ENCODE data around the gene CDK6.

Gene CDK6

DNA sequence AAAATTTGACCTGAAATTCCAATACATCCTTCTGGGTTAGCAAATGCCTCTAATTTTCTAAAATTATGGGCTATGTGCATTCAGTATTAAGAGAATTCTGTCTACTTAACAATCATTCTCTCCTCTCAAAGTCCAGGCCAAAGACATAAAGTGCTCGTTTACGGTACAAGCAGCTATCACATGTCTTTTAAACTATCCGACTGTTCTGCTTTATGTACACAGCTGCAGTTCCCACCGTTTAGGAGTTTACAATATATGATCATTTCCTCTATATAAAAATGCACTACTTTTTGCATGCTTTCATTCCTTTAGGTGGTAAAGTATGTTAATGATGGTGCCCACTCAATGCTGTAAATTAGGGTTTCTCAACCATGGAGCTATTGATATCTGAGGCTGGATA, 34.0 kb downstream of the CDK6 start:
- Histone ChIP-seq H3K27ac (ENCODE audit: low read length) (no peak overlapping the region), H3K4me1 (ENCODE audit: control insufficient read depth in 1 of 2, insufficient read depth in 2 of 2, low read length in 2 of 2) (peaks cover 8 to 17% of the 10 kb centered on the region in 2 donors), H3K27me3 (ENCODE audit: low read depth, low read length) (no peaks in the 10 kb centered on the region)

GRCh38 chr7:92799446-92800211, 36.7 kb downstream of the CDK6 start:
- H3K27me3 ChIP-seq (ENCODE audit: low read depth, low read length) = no peaks in the 10 kb centered on the region
- H3K4me1 ChIP-seq (ENCODE audit: control insufficient read depth in 1 of 2, insufficient read depth in 2 of 2, low read length in 2 of 2) = peaks cover 8 to 28% of the 10 kb centered on the region in 2 donors
- H3K27ac ChIP-seq (ENCODE audit: low read length) = no peak overlapping the region
- no peak overlapping the region for H3K4me3 ChIP-seq (ENCODE audit: low read depth in 1 of 2, low read length in 2 of 2)
- H3K36me3 ChIP-seq (ENCODE audit: control insufficient read depth in 1 of 2, insufficient read depth in 2 of 2, low read length in 2 of 2) = no peaks in the 10 kb centered on the region
- no peaks in the 10 kb centered on the region for H3K9me3 ChIP-seq (ENCODE audit: control insufficient read depth in 1 of 2, low read length in 2 of 2)

More for the DNA sequence above, 34.0 kb downstream of the CDK6 start:
- Histone ChIP-seq H3K36me3 (ENCODE audit: control insufficient read depth in 1 of 2, insufficient read depth in 2 of 2, low read length in 2 of 2) (no peaks in the 10 kb centered on the region), H3K4me3 (ENCODE audit: low read depth in 1 of 2, low read length in 2 of 2) (no peak overlapping the region), H3K9me3 (ENCODE audit: control insufficient read depth in 1 of 2, low read length in 2 of 2) (no peaks in the 10 kb centered on the region)

- Histone ChIP-seq H3K27ac (ENCODE audit: low read length) (no peak overlapping the region), H3K4me3 (ENCODE audit: low read depth in 1 of 2, low read length in 2 of 2) (no peak overlapping the region), H3K4me1 (ENCODE audit: control insufficient read depth in 1 of 2, insufficient read depth in 2 of 2, low read length in 2 of 2) (peaks cover 8 to 28% of the 10 kb centered on the region in 2 donors), H3K27me3 (ENCODE audit: low read depth, low read length) (no peaks in the 10 kb centered on the region), H3K9me3 (ENCODE audit: control insufficient read depth in 1 of 2, low read length in 2 of 2) (no peaks in the 10 kb centered on the region), H3K36me3 (ENCODE audit: control insufficient read depth in 1 of 2, insufficient read depth in 2 of 2, low read length in 2 of 2) (no peaks in the 10 kb centered on the region)
Observed at GRCh38 chr7:92798517-92799249, 37.7 kb downstream of the CDK6 start.

- Histone ChIP-seq H3K9me3 (ENCODE audit: control insufficient read depth in 1 of 2, low read length in 2 of 2) (no peaks in the 10 kb centered on the region), H3K27me3 (ENCODE audit: low read depth, low read length) (no peaks in the 10 kb centered on the region), H3K27ac (ENCODE audit: low read length) (no peak overlapping the region), H3K4me3 (ENCODE audit: low read depth in 1 of 2, low read length in 2 of 2) (no peak overlapping the region), H3K4me1 (ENCODE audit: control insufficient read depth in 1 of 2, insufficient read depth in 2 of 2, low read length in 2 of 2) (peaks cover 8 to 28% of the 10 kb centered on the region in 2 donors), H3K36me3 (ENCODE audit: control insufficient read depth in 1 of 2, insufficient read depth in 2 of 2, low read length in 2 of 2) (no peaks in the 10 kb centered on the region)
Observed at GRCh38 chr7:92797693-92798092, 38.7 kb downstream of the CDK6 start.

- H3K27me3 ChIP-seq (ENCODE audit: low read depth, low read length) = no peaks in the 10 kb centered on the region
- peaks cover 8 to 28% of the 10 kb centered on the region in 2 donors for H3K4me1 ChIP-seq (ENCODE audit: control insufficient read depth in 1 of 2, insufficient read depth in 2 of 2, low read length in 2 of 2)
- H3K36me3 ChIP-seq (ENCODE audit: control insufficient read depth in 1 of 2, insufficient read depth in 2 of 2, low read length in 2 of 2) = no peaks in the 10 kb centered on the region
- no peak overlapping the region for H3K27ac ChIP-seq (ENCODE audit: low read length)
- H3K9me3 ChIP-seq (ENCODE audit: control insufficient read depth in 1 of 2, low read length in 2 of 2) = no peaks in the 10 kb centered on the region
- no peak overlapping the region for H3K4me3 ChIP-seq (ENCODE audit: low read depth in 1 of 2, low read length in 2 of 2)
Observed at GRCh38 chr7:92797284-92797683, 39.1 kb downstream of the CDK6 start.

DNA sequence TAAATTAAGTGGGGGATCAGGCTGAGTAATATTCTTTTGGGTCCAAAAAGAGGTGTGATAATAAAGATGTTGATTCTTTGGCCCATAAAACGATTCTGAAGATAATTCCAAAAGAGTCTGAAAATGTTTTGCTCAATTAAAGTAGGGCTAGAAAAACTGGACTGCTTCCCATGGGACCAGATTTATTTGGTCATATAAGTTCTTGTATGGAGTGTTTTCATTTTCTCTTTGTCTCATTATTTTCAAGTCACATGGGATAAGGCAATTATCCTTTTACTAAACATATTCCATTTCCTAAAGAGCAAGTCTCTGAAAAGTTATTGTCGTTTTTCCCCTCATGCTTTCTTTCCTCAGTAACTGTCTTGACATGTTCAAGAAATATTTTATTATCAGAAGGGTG, 41.5 kb downstream of the CDK6 start:
- H3K27me3 ChIP-seq (ENCODE audit: low read depth, low read length) = no peaks in the 10 kb centered on the region
- no peaks in the 10 kb centered on the region for H3K36me3 ChIP-seq (ENCODE audit: control insufficient read depth in 1 of 2, insufficient read depth in 2 of 2, low read length in 2 of 2)
- H3K4me3 ChIP-seq (ENCODE audit: low read depth in 1 of 2, low read length in 2 of 2) = no peak overlapping the region
- peaks cover 8 to 34% of the 10 kb centered on the region in 2 donors for H3K4me1 ChIP-seq (ENCODE audit: control insufficient read depth in 1 of 2, insufficient read depth in 2 of 2, low read length in 2 of 2)
- no peak overlapping the region for H3K27ac ChIP-seq (ENCODE audit: low read length)
- no peaks in the 10 kb centered on the region for H3K9me3 ChIP-seq (ENCODE audit: control insufficient read depth in 1 of 2, low read length in 2 of 2)

DNA sequence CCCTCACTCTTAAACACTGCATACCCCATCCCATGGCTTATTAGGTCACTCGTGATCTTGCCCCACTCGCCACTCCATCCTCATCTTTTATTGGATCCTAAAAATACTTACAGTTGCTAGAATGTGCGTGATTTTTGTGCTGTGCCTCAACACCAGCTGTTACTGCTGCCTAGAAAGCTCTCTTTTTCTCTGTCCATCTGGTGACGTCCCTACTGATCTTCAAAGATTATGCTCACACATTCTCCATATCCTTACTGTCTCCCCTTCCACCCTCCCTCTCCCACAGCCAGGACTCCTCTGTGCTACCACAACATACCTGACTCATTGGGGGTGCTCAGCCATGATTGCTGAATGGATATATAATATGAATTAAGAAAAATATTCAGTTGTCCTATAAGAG, 42.0 kb downstream of the CDK6 start:
- H3K9me3 ChIP-seq (ENCODE audit: control insufficient read depth in 1 of 2, low read length in 2 of 2) = no peaks in the 10 kb centered on the region
- H3K27me3 ChIP-seq (ENCODE audit: low read depth, low read length) = no peaks in the 10 kb centered on the region
- no peaks in the 10 kb centered on the region for H3K36me3 ChIP-seq (ENCODE audit: control insufficient read depth in 1 of 2, insufficient read depth in 2 of 2, low read length in 2 of 2)
- no peak overlapping the region for H3K4me3 ChIP-seq (ENCODE audit: low read depth in 1 of 2, low read length in 2 of 2)
- H3K4me1 ChIP-seq (ENCODE audit: control insufficient read depth in 1 of 2, insufficient read depth in 2 of 2, low read length in 2 of 2) = peaks cover 8 to 33% of the 10 kb centered on the region in 2 donors
- H3K27ac ChIP-seq (ENCODE audit: low read length) = no peak overlapping the region

DNA sequence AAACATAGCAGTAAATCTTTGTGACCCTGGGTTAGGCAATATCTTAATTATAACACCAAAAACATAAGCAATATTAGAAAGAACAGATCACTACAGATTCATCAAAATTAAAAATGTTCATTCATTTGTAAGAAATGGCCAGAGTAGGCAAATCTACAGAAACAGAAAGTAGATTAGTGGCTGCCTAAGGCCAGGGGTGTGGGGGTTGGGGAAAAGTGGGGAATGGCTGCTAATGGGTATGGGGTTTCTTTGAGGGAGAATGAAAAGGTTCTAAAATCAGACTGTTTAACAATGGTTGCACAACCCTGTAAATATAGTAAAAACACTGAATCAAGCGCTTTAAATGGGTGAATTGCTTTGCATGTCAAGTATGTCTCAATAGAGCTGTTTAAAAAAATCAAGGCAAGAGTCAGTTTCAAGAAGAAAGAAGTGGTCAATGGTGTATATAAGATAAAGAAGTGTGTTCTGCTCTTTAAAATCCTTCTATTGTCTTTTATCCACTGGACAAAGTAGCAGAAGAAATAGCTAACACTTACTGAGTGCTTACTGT, 42.6 kb downstream of the CDK6 start:
- no peaks in the 10 kb centered on the region for H3K27me3 ChIP-seq (ENCODE audit: low read depth, low read length)
- no peak overlapping the region for H3K4me3 ChIP-seq (ENCODE audit: low read depth in 1 of 2, low read length in 2 of 2)
- peaks cover 0 to 2% of the 10 kb centered on the region in 2 donors for H3K36me3 ChIP-seq (ENCODE audit: control insufficient read depth in 1 of 2, insufficient read depth in 2 of 2, low read length in 2 of 2)
- H3K9me3 ChIP-seq (ENCODE audit: control insufficient read depth in 1 of 2, low read length in 2 of 2) = peaks cover 0 to under 1% of the 10 kb centered on the region in 2 donors
- H3K4me1 ChIP-seq (ENCODE audit: control insufficient read depth in 1 of 2, insufficient read depth in 2 of 2, low read length in 2 of 2) = peaks cover 8 to 27% of the 10 kb centered on the region in 2 donors
- H3K27ac ChIP-seq (ENCODE audit: low read length) = no peak overlapping the region

DNA sequence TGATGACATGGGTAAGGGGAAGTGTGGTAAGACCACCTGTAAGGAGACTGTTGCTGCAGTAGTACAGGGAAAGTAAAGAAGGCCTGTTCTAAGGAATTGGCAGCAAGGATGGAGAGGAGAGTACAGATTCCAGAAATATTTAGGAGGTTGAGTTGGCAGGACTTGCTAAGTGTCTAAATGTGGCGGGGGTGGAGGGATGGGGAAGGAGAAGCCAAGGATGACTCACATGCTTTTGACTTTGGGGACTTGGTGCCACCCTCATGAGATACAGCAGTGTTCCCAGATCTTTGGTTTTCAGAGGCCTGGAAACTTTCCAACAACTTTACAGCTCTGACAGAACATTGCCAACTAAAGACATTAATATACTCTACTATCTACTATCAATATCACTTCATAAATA, 45.4 kb downstream of the CDK6 start:
- Histone ChIP-seq H3K4me3 (ENCODE audit: low read depth in 1 of 2, low read length in 2 of 2) (no peak overlapping the region), H3K36me3 (ENCODE audit: control insufficient read depth in 1 of 2, insufficient read depth in 2 of 2, low read length in 2 of 2) (peaks cover 0 to 6% of the 10 kb centered on the region in 2 donors), H3K27me3 (ENCODE audit: low read depth, low read length) (no peaks in the 10 kb centered on the region), H3K9me3 (ENCODE audit: control insufficient read depth in 1 of 2, low read length in 2 of 2) (peaks cover 0 to 4% of the 10 kb centered on the region in 2 donors), H3K27ac (ENCODE audit: low read length) (no peak overlapping the region), H3K4me1 (ENCODE audit: control insufficient read depth in 1 of 2, insufficient read depth in 2 of 2, low read length in 2 of 2) (peaks cover 0 to 14% of the 10 kb centered on the region in 2 donors)

DNA sequence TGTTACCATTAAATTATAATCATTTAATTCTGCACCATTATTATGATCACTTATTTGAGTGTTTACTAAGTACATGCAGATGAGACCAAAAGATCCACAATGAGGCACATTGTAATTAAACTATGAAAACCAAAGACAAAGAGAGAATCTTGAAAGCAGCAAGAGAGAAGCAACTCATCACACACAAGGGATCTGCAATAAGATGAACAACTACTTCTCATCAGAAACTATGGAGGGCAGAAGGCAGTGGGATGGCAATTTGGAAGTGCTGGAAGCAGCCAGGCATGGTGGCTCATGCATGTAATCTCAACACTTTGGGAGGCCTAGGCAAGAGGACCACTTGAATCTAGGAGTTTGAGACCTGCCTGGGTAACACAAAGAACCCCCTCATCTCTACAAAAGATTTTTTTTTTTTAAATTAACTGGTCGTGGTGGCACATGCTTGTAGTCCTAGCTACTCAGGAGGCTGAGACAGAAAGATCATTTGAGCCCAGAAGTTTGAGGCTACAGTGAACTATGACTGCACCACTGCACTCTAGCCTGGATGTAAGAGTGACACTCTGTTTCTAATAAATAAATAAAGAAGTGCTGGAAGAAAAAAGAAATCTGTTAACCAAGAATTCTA, 47.7 kb downstream of the CDK6 start:
- Histone ChIP-seq H3K4me1 (ENCODE audit: control insufficient read depth in 1 of 2, insufficient read depth in 2 of 2, low read length in 2 of 2) (peaks cover 5 to 21% of the 10 kb centered on the region in 2 donors), H3K9me3 (ENCODE audit: control insufficient read depth in 1 of 2, low read length in 2 of 2) (peaks cover 0 to 4% of the 10 kb centered on the region in 2 donors), H3K4me3 (ENCODE audit: low read depth in 1 of 2, low read length in 2 of 2) (no peak overlapping the region), H3K27ac (ENCODE audit: low read length) (no peak overlapping the region), H3K36me3 (ENCODE audit: control insufficient read depth in 1 of 2, insufficient read depth in 2 of 2, low read length in 2 of 2) (peaks cover 0 to 6% of the 10 kb centered on the region in 2 donors), H3K27me3 (ENCODE audit: low read depth, low read length) (no peaks in the 10 kb centered on the region)

- peaks cover 0 to 4% of the 10 kb centered on the region in 2 donors for H3K9me3 ChIP-seq (ENCODE audit: control insufficient read depth in 1 of 2, low read length in 2 of 2)
- H3K4me1 ChIP-seq (ENCODE audit: control insufficient read depth in 1 of 2, insufficient read depth in 2 of 2, low read length in 2 of 2) = peaks cover 22 to 37% of the 10 kb centered on the region in 2 donors
- no peaks in the 10 kb centered on the region for H3K27me3 ChIP-seq (ENCODE audit: low read depth, low read length)
- no peak overlapping the region for H3K4me3 ChIP-seq (ENCODE audit: low read depth in 1 of 2, low read length in 2 of 2)
- H3K36me3 ChIP-seq (ENCODE audit: control insufficient read depth in 1 of 2, insufficient read depth in 2 of 2, low read length in 2 of 2) = peaks cover 0 to 6% of the 10 kb centered on the region in 2 donors
- no peak overlapping the region for H3K27ac ChIP-seq (ENCODE audit: low read length)
Observed at GRCh38 chr7:92785923-92786322, 50.5 kb downstream of the CDK6 start.

All from muscle layer of duodenum (tissue), 2 donors.